IMR-90 (cell line): ENCODE measurements around the gene THSD7B.

Experiments used
- BHLHE40 ChIP-seq: fragments of 150-350 bp; IDR thresholded peaks from 2 replicates; pipeline ENCODE4 v1.6.1; 2016; ENCODE audit warnings: mild to moderate bottlenecking, low read depth, low read length
- FOS ChIP-seq: fragments of 150-350 bp; IDR thresholded peaks from 2 replicates; pipeline ENCODE4 v1.6.1; 2016; ENCODE audit warnings: low read depth, low read length
- MXI1 ChIP-seq: IDR thresholded peaks from 2 replicates; pipeline ENCODE4 v1.6.1; 2012; ENCODE audit warnings: low read depth, mild to moderate bottlenecking, low read length, moderate library complexity, borderline replicate concordance
- POLR2A ChIP-seq: IDR thresholded peaks from 2 replicates; pipeline ENCODE4 v1.6.1; 2012; ENCODE audit warnings: mild to moderate bottlenecking, low read depth, low read length
- TF ChIP-seq, protein P1 (sequence below): conservative IDR thresholded peaks from 2 replicates; pipeline ENCODE4 v1.5.1; 2012; ENCODE audit warnings: mild to moderate bottlenecking, low read depth, low read length, improper control_type of control experiment
- TF ChIP-seq, protein P2 (sequence below): fragments of 150-350 bp; IDR thresholded peaks from 2 replicates; pipeline ENCODE4 v1.6.1; 2017; ENCODE audit warnings: mild to moderate bottlenecking, antibody characterized with exemption, low read length, low read depth
- TF ChIP-seq, protein P3 (sequence below): fragments of 150-350 bp; IDR thresholded peaks from 2 replicates; pipeline ENCODE4 v1.6.1; 2016; ENCODE audit warnings: low read depth, mild to moderate bottlenecking, low read length, moderate library complexity, borderline replicate concordance

DNA sequence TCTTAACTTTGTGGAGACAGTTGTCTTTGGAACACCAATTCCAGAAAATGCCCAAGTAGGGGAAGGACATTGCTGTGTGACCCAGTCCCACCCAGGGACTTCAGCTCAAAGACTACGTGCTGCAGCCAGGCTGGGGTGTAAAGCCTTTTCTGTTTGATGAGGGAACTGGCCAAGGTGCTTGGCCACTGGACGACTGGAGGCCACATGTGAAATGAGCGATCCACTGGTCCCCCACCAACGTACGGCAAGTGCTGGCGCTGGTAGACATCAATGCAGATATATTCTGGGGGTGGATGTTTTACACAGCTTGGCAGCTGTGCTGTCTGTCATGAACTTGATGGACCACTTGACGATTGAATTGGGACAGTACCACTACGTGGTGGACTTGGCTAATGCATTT, 616.4 kb downstream of the THSD7B start:
- TF ChIP-seq, protein P1, sequence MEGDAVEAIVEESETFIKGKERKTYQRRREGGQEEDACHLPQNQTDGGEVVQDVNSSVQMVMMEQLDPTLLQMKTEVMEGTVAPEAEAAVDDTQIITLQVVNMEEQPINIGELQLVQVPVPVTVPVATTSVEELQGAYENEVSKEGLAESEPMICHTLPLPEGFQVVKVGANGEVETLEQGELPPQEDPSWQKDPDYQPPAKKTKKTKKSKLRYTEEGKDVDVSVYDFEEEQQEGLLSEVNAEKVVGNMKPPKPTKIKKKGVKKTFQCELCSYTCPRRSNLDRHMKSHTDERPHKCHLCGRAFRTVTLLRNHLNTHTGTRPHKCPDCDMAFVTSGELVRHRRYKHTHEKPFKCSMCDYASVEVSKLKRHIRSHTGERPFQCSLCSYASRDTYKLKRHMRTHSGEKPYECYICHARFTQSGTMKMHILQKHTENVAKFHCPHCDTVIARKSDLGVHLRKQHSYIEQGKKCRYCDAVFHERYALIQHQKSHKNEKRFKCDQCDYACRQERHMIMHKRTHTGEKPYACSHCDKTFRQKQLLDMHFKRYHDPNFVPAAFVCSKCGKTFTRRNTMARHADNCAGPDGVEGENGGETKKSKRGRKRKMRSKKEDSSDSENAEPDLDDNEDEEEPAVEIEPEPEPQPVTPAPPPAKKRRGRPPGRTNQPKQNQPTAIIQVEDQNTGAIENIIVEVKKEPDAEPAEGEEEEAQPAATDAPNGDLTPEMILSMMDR = no peak
- no peak for TF ChIP-seq BHLHE40
- no peak for TF ChIP-seq POLR2A
- TF ChIP-seq, protein P2, sequence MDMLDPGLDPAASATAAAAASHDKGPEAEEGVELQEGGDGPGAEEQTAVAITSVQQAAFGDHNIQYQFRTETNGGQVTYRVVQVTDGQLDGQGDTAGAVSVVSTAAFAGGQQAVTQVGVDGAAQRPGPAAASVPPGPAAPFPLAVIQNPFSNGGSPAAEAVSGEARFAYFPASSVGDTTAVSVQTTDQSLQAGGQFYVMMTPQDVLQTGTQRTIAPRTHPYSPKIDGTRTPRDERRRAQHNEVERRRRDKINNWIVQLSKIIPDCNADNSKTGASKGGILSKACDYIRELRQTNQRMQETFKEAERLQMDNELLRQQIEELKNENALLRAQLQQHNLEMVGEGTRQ = no peak
- no peak for TF ChIP-seq FOS
- no peak for TF ChIP-seq MXI1
- TF ChIP-seq, protein P3, sequence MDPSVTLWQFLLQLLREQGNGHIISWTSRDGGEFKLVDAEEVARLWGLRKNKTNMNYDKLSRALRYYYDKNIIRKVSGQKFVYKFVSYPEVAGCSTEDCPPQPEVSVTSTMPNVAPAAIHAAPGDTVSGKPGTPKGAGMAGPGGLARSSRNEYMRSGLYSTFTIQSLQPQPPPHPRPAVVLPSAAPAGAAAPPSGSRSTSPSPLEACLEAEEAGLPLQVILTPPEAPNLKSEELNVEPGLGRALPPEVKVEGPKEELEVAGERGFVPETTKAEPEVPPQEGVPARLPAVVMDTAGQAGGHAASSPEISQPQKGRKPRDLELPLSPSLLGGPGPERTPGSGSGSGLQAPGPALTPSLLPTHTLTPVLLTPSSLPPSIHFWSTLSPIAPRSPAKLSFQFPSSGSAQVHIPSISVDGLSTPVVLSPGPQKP = no peak
